Esophagus (tissue), 2 donors: ENCODE results near the gene ADD1. TPM values are rescaled to one million over a fixed set of nuclear protein-coding genes. Genes with fewer than 3 reads are reported as not detected.

Experiments used
- H3K27ac ChIP-seq, 2 donors: one replicate each; pipeline ENCODE4 v1.5.1; 2013; ENCODE audit warnings: low read depth in 2 of 2, mild to moderate bottlenecking in 2 of 2, inconsistent platforms in 1 of 2, low read length in 1 of 2, moderate library complexity in 1 of 2
- H3K27me3 ChIP-seq, 2 donors: one replicate each; pipeline ENCODE4 v1.6.1; 2013; ENCODE audit warnings: low read length in 2 of 2, control low read depth in 1 of 2, mild to moderate bottlenecking in 1 of 2; ENCODE audit not compliant: insufficient read depth in 2 of 2, control insufficient read depth in 1 of 2
- H3K36me3 ChIP-seq, 2 donors: one replicate each; pipeline ENCODE4 v1.6.1; 2013; ENCODE audit warnings: low read length in 1 of 2; ENCODE audit not compliant: control insufficient read depth in 2 of 2, insufficient read depth in 2 of 2
- H3K4me1 ChIP-seq, 2 donors: one replicate each; pipeline ENCODE4 v1.6.1; 2013; ENCODE audit warnings: low read length in 1 of 2; ENCODE audit not compliant: control insufficient read depth in 2 of 2, insufficient read depth in 2 of 2
- H3K4me3 ChIP-seq, 2 donors: one replicate each; pipeline ENCODE4 v1.5.1; 2013; ENCODE audit warnings: low read length in 2 of 2, mild to moderate bottlenecking in 2 of 2, low read depth in 1 of 2, moderate library complexity in 1 of 2
- H3K9me3 ChIP-seq, 2 donors: one replicate each; pipeline ENCODE4 v1.6.1; 2013; ENCODE audit warnings: mild to moderate bottlenecking in 2 of 2, low read depth in 1 of 2, low read length in 1 of 2, moderate library complexity in 1 of 2; ENCODE audit not compliant: control insufficient read depth in 2 of 2, insufficient read depth in 1 of 2
- WGBS, 2 donors: extraction: QIAGEN DNeasy Blood & Tissue Kit; methylation state at CpG; one replicate each; pipeline ENCODE4 v1.1.7; 2013; 5-methylcytosine and 5-hydroxymethylcytosine counted together
- polyA plus RNA-seq, 2 donors: library from polyadenylated mRNA; stranded (reverse); fragments of 200-250 nt; gene quantifications; one replicate each; pipeline ENCODE4 v1.2.3, GENCODE V29; 2013
- donor health status: healthy with polysubstance abuse.
- donor health status: Bipolar disorder and iron deficiency.

ADD1 gene
- polyA plus RNA-seq, 2 donors, result 102 to 156 TPM

DNA sequence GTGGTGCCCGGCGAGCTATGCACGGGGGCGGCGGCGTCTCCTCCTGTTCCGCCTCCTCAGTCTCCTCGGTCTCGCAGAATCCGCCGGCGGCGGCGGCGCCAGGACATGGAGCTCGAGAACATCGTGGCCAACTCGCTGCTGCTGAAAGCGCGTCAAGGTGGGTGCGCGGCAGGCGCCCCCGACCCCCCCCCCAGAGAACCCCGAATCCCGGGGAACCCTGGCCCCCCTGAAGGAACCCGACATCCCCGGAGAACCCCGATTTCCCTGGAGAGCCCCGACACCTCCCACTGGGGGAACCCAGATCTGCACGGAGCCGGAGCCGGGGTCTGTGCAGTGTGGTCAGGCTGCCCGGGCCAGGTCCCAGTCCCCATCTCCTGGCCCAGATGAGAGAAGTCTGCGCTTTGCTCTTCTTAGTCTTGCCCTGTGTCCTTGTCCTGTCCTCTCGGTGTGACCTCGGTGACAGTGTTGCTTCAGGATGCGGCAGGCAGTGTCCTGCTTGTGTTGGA, 120.4 kb downstream of the ADD1 start:
- H3K27me3 ChIP-seq, result no peaks in the 10 kb centered on the region
- WGBS, 2 donors, result 0 to 1% methylated on average over 30 to 38 of the region's 38 CpGs
- peaks cover 6 to 12% of the 10 kb centered on the region in 2 donors for H3K4me1 ChIP-seq
- H3K27ac ChIP-seq, result peak overlapping the region in 1 of 2 donors; percentile 61
- no peaks in the 10 kb centered on the region for H3K9me3 ChIP-seq
- H3K4me3 ChIP-seq, result peak overlapping the region; percentile 65 to 96
- H3K36me3 ChIP-seq, result peaks cover 2 to 4% of the 10 kb centered on the region in 2 donors

DNA sequence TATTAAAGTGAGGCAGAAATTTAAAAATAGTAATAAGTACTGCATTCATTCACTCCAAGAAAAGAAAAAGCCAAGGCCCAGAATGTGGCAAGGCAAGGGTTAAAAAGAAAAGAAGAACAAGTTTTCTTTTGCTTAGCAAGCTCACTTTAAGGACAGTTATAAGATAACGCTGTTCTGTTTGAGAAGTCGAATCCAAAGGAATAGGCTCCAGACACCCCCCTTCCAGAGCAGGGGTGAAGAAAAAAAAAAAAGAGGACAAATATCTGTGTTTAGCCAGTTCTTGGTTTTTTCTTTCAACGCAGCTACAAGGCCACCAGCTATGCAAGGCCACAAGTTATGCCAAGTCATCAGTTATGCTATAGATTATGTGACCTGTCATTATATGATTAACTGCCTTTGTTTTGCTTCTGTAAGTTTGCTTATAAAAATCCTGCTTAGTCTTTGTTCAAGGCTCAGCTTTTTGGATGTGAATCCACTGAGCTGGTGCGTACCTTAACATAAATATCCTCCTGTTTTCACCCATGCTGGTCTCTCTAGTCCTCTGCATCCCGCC, 121.1 kb downstream of the ADD1 start:
- Histone ChIP-seq H3K4me1 (peaks cover 6 to 12% of the 10 kb centered on the region in 2 donors), H3K27me3 (no peaks in the 10 kb centered on the region), H3K27ac (no peak overlapping the region), H3K4me3 (no peak overlapping the region), H3K36me3 (peaks cover 2% of the 10 kb centered on the region in 2 donors), H3K9me3 (no peaks in the 10 kb centered on the region)
- WGBS, 2 donors, result 54 to 55% methylated on average over 5 of the region's 5 CpGs

DNA sequence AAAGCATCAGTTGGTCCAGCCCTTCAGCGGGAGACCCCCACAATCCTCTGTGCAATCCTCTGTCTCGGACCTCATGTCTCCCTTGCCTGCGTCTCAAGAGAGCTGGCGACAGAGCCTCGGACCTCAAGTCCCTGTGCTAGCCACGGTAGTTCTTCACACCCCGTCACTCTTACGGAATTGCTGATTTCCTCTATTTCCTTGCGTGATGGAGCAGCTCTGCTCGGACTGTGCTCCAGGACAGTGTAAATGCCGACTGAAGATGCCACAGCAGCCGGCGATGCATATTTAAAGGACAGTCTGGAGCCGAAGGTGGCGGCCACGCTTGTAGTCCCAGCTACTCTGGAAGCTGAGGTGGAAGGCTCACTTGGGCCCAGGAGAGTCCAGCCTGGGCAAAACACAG, 121.6 kb downstream of the ADD1 start:
- H3K36me3 ChIP-seq, result peaks cover 2% of the 10 kb centered on the region in 2 donors
- H3K9me3 ChIP-seq, result no peaks in the 10 kb centered on the region
- H3K27ac ChIP-seq, result no peak overlapping the region
- H3K27me3 ChIP-seq, result no peaks in the 10 kb centered on the region
- H3K4me1 ChIP-seq, result peaks cover 6 to 12% of the 10 kb centered on the region in 2 donors
- no peak overlapping the region for H3K4me3 ChIP-seq
- WGBS, 2 donors, result 93 to 94% methylated on average over 16 of the region's 16 CpGs

DNA sequence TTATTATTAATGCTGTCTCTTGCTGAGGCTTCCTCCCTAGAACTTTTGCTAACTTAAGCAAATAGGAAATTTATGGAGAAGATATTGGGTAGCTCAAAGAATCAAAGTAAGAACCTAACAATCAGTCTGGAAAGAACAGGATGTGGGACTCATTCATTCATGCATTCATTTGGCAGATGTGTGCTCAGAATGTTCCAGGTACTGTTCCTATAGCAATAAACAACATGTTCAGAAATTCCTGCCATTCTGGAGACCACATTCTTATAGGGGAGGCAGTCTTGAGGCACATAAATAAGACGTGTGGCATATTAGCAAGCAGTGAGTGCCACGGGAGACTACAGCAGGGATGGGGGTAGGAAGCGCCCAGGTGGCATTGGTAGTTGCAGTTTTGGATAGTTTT, 124.7 kb downstream of the ADD1 start:
- Histone ChIP-seq H3K9me3 (no peaks in the 10 kb centered on the region), H3K27me3 (no peaks in the 10 kb centered on the region), H3K4me3 (no peak overlapping the region), H3K36me3 (peaks cover 0 to 2% of the 10 kb centered on the region in 2 donors), H3K4me1 (peaks cover 0 to 9% of the 10 kb centered on the region in 2 donors), H3K27ac (no peak overlapping the region)
- 77 to 79% methylated on average over 3 of the region's 3 CpGs for WGBS, 2 donors

DNA sequence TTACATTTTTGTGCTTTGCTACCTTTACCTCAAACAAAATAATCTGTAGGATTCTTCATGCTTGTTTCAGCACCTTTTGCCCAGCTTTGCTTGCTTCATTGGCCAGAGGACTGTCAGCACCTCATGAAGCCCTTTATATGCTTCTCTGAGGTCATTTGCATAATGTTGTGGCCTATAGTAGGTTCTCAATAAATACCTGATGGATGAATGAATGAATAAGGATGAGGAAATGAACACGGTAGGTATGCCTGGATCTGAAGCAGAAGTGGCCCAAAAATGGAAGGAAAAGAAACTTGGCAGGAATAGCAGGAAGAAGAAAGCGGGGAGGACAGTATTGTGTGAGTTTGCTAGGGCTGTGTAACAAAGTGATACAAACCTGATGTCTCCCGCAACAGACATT, 127.6 kb downstream of the ADD1 start:
- Histone ChIP-seq H3K9me3 (no peaks in the 10 kb centered on the region), H3K4me1 (no peaks in the 10 kb centered on the region), H3K36me3 (no peaks in the 10 kb centered on the region), H3K4me3 (no peak overlapping the region), H3K27me3 (no peaks in the 10 kb centered on the region), H3K27ac (no peak overlapping the region)
- WGBS, 2 donors, result 90% methylated on average over 3 of the region's 3 CpGs

DNA sequence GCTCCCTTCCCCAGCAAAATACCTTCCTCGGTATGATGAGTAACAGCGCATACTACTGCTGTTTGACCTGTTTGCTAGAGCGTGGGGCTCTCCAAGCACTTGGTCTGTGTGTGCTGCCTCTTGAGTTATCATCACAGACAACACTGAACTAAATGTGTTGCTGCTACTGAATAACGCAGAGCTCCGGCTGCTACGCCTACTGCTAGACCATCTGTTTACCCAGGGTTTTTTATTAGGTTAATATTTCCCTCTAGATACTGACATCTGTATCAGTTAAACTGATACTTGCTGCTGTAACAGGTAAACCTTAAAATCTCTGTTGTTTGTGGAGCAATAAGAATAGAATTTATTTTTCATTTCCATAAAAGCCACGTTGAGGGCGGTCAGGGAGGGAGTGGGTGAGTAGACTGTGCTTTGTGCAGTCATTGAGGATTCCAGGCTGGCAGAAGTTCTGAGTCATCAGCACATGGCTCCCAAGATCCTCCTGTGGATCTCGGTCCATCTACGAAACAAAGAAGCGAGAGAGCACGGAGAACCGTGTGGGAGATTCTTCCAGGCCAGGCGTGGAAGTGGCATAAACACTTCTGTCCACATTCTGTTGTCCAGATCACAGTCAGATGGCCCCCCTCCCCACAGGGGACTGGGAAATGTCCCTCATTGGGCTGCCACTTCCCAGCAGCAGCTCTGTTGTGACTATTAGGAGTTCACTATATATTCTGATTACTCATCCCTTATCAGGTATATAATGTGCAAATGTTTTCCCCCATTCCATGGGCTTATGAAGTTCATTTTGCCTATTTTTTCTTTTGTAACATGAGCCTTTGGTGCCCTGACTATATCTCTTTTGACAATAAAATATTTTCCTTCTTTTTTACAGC, 133.8 kb downstream of the ADD1 start:
- Histone ChIP-seq H3K4me1 (no peaks in the 10 kb centered on the region), H3K27me3 (no peaks in the 10 kb centered on the region), H3K4me3 (no peak overlapping the region), H3K9me3 (peaks cover 0 to 12% of the 10 kb centered on the region in 2 donors), H3K36me3 (no peaks in the 10 kb centered on the region), H3K27ac (no peak overlapping the region)
- WGBS, 2 donors, result 85 to 87% methylated on average over 14 of the region's 14 CpGs

Other genes starting within 250 kb of the ADD1 start
- gene TNIP2, start 87.5 kb upstream of the ADD1 start, polyA plus RNA-seq, result 10 to 100 TPM; 29.3 to 29.7 TPM
- 10 to 100 TPM; 14.3 to 45.1 TPM for gene SH3BP2, start 50.8 kb upstream of the ADD1 start, polyA plus RNA-seq
- 10 to 100 TPM; 11.9 to 15.1 TPM for gene NOP14, start 119.6 kb downstream of the ADD1 start, polyA plus RNA-seq
- gene GRK4, start 119.7 kb downstream of the ADD1 start, polyA plus RNA-seq, result 1 to 10 TPM; 1.2 to 1.7 TPM
- gene HTT-AS, start 230.7 kb downstream of the ADD1 start, polyA plus RNA-seq, result not detected
- gene HTT, start 230.8 kb downstream of the ADD1 start, polyA plus RNA-seq, result 10 to 100 TPM in 1 of 2 donors, 1 to 10 TPM in 1; 9.7 to 19.4 TPM